Fibroblast of peridontal ligament (primary cell): ENCODE measurements around the gene MAN1C1.
"Not testable (repeated sequence)": the region's sequence is repeated elsewhere in the genome, so short reads cannot be mapped to it uniquely, and the experiment has no call there.

Experiments used
- DNase-seq: peaks from one replicate; pipeline ENCODE4 v3.0.0-alpha.2; 2010; ENCODE audit errors: extremely low read depth

Gene MAN1C1

GRCh38 chr1:25583519-25584370 lies 32.8 kb upstream of the MAN1C1 start:
- no peak for DNase-seq

GRCh38 chr1:25586181-25586588 lies 30.4 kb upstream of the MAN1C1 start:
- no peak for DNase-seq

- DNase-seq, result no peak
Observed at GRCh38 chr1:25587290-25587689, 29.3 kb upstream of the MAN1C1 start.

GRCh38 chr1:25588224-25588623 lies 28.4 kb upstream of the MAN1C1 start:
- DNase-seq, result not testable (repeated sequence)

- not testable (repeated sequence) for DNase-seq
Observed at GRCh38 chr1:25588786-25589185, 27.8 kb upstream of the MAN1C1 start.

- DNase-seq, result peak; percentile 13
Observed at GRCh38 chr1:25590096-25590824, 26.3 kb upstream of the MAN1C1 start.

- no peak for DNase-seq
Observed at GRCh38 chr1:25593861-25594260, 22.7 kb upstream of the MAN1C1 start.

- no peak for DNase-seq
Observed at GRCh38 chr1:25594971-25595370, 21.6 kb upstream of the MAN1C1 start.

- not testable (repeated sequence) for DNase-seq
Observed at GRCh38 chr1:25596641-25597040, 19.9 kb upstream of the MAN1C1 start.

GRCh38 chr1:25598879-25599278 lies 17.7 kb upstream of the MAN1C1 start:
- DNase-seq, result no peak

GRCh38 chr1:25599969-25600610 lies 16.5 kb upstream of the MAN1C1 start:
- DNase-seq, result no peak

GRCh38 chr1:25600971-25601699 lies 15.5 kb upstream of the MAN1C1 start:
- DNase-seq, result not testable (repeated sequence)

GRCh38 chr1:25603779-25604538 lies 12.6 kb upstream of the MAN1C1 start:
- not testable (repeated sequence) for DNase-seq

GRCh38 chr1:25607123-25607522 lies 9.5 kb upstream of the MAN1C1 start:
- no peak for DNase-seq

GRCh38 chr1:25608488-25609178 lies 8.0 kb upstream of the MAN1C1 start:
- peak; percentile 76 for DNase-seq

- DNase-seq, result peak; percentile 57
Observed at GRCh38 chr1:25609921-25610320, 6.7 kb upstream of the MAN1C1 start.

GRCh38 chr1:25610822-25611630 lies 5.6 kb upstream of the MAN1C1 start:
- DNase-seq, result peak; percentile 41

- DNase-seq, result no peak
Observed at GRCh38 chr1:25611843-25612242, 4.7 kb upstream of the MAN1C1 start.

- DNase-seq, result no peak
Observed at GRCh38 chr1:25612421-25612820, 4.2 kb upstream of the MAN1C1 start.

- no peak for DNase-seq
Observed at GRCh38 chr1:25613091-25613490, 3.5 kb upstream of the MAN1C1 start.
